Mesothelial cell of epicardium (in vitro differentiated cells): ENCODE measurements around the gene MAP4K1. TPM values are rescaled to one million over a fixed set of nuclear protein-coding genes. Genes with fewer than 3 reads are reported as not detected.

ENCODE experiments used
- DNase-seq, 2 experiments: peaks; one replicate each; pipeline ENCODE4 v3.0.0; 2021; ENCODE audit warnings: low spot score in 2 of 2; ENCODE audit not compliant: unreplicated experiment in 2 of 2
- H3K27ac Mint-ChIP-seq: 2 replicates; pipeline ENCODE4 v1.8.0; 2021; ENCODE audit warnings: mixed read lengths
- H3K27me3 Mint-ChIP-seq: 2 replicates; pipeline ENCODE4 v1.8.0; 2021; ENCODE audit warnings: low read depth, mixed read lengths
- H3K36me3 Mint-ChIP-seq: 2 replicates; pipeline ENCODE4 v1.8.0; 2021; ENCODE audit warnings: mixed read lengths
- H3K4me1 Mint-ChIP-seq: 2 replicates; pipeline ENCODE4 v1.8.0; 2021; ENCODE audit warnings: mixed read lengths
- H3K4me3 Mint-ChIP-seq: 2 replicates; pipeline ENCODE4 v1.8.0; 2021; ENCODE audit warnings: mild to moderate bottlenecking, moderate library complexity, mixed read lengths
- H3K9me3 Mint-ChIP-seq: 2 replicates; pipeline ENCODE4 v1.8.0; 2021; ENCODE audit warnings: mixed read lengths
- total RNA-seq: library from RNA; stranded (reverse); gene quantifications from 3 replicates; pipeline ENCODE4 v1.2.1, GENCODE V29; 2021
- TF ChIP-seq, protein P1 (sequence below): fragments of 200-600 bp; sonication (generic); IDR thresholded peaks from one replicate; pipeline ENCODE4 v1.5.0; 2021; ENCODE audit warnings: antibody characterized with exemption; ENCODE audit not compliant: unreplicated experiment

Gene MAP4K1
- total RNA-seq, 1 donor from 2014 or later, result 5.6 TPM

DNA sequence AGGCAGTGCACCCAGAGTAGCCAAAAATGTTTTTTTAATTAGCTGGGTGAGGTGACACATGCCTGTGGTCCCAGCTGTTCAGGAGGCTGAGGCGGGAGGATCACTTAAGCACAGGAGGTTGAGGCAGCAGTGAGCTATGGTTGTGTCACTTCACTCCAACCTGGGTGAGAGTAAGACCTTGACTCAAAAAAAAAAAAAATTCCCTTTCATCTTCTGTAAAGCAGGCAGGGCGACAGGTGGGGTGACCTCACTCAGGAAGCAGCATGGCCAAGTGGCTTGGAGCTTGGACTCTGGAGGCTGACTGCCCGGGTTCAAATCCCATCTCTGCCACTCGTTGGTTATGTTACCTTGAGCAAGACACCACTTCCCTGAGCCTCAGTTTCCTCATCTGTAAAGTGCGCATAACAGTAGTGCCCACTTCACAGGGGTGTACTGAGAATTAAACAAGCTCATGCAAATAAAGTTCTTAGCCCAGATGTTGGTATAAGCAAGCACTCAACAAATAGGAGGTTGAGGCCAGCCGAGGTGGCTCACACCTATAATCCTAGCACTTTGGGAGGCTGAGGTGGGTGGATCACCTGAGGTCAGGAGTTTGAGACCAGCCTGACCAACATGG, 48.3 kb downstream of the MAP4K1 start:
- DNase-seq, result no peak
- Mint-ChIP-seq H3K9me3 (no peaks in the 10 kb centered on the region), H3K27me3 (no peaks in the 10 kb centered on the region), H3K4me3 (no peak overlapping the region), H3K4me1 (no peaks in the 10 kb centered on the region), H3K27ac (no peak overlapping the region), H3K36me3 (no peaks in the 10 kb centered on the region)
- TF ChIP-seq, protein P1, sequence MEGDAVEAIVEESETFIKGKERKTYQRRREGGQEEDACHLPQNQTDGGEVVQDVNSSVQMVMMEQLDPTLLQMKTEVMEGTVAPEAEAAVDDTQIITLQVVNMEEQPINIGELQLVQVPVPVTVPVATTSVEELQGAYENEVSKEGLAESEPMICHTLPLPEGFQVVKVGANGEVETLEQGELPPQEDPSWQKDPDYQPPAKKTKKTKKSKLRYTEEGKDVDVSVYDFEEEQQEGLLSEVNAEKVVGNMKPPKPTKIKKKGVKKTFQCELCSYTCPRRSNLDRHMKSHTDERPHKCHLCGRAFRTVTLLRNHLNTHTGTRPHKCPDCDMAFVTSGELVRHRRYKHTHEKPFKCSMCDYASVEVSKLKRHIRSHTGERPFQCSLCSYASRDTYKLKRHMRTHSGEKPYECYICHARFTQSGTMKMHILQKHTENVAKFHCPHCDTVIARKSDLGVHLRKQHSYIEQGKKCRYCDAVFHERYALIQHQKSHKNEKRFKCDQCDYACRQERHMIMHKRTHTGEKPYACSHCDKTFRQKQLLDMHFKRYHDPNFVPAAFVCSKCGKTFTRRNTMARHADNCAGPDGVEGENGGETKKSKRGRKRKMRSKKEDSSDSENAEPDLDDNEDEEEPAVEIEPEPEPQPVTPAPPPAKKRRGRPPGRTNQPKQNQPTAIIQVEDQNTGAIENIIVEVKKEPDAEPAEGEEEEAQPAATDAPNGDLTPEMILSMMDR, result no peak

DNA sequence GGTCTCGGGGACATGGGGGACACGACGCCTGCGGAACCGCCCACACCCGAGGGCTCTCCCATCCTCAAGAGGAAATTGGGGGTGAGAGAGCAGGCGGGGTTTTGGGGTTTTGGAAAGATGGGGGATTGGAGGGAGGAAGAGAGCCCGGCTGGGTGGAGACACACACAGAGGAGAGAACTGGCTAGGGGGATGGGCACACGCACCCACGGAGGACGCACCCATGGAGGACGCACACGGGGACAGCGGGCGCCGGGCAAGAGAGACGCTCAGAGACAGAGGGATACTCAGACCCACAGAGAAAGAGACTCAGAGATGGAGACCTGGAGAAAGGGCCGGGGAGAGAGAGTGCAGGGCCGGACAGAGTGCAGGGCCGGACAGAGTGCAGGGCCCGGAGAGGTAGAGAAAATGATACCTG, 52.1 kb downstream of the MAP4K1 start:
- H3K9me3 Mint-ChIP-seq, result no peaks in the 10 kb centered on the region
- DNase-seq, result no peak
- no peak overlapping the region for H3K27ac Mint-ChIP-seq
- no peak overlapping the region for H3K4me3 Mint-ChIP-seq
- H3K4me1 Mint-ChIP-seq, result no peaks in the 10 kb centered on the region
- TF ChIP-seq, protein P1, result no peak
- H3K36me3 Mint-ChIP-seq, result no peaks in the 10 kb centered on the region
- no peaks in the 10 kb centered on the region for H3K27me3 Mint-ChIP-seq

DNA sequence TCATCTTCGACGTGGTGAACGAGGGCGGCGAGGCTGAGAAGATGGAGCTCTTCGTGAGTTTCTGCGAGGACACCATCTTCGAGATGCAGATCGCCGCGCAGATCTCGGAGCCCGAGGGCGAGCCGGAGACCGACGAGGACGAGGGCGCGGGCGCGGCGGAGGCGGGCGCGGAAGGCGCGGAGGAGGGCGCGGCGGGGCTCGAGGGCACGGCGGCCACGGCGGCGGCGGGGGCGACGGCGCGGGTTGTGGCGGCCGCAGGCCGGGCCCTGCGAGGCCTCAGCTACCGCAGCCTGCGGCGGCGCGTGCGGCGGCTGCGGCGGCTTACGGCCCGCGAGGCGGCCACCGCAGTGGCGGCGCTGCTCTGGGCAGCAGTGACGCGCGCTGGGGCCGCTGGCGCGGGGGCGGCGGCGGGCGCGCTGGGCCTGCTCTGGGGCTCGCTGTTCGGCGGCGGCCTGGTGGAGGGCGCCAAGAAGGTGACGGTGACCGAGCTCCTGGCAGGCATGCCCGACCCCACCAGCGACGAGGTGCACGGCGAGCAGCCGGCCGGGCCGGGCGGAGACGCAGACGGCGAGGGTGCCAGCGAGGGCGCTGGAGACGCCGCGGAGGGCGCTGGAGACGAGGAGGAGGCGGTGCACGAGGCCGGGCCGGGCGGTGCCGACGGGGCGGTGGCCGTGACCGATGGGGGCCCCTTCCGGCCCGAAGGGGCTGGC, 52.6 kb downstream of the MAP4K1 start:
- H3K9me3 Mint-ChIP-seq, result no peaks in the 10 kb centered on the region
- no peaks in the 10 kb centered on the region for H3K36me3 Mint-ChIP-seq
- no peaks in the 10 kb centered on the region for H3K27me3 Mint-ChIP-seq
- H3K4me3 Mint-ChIP-seq, result no peak overlapping the region
- no peaks in the 10 kb centered on the region for H3K4me1 Mint-ChIP-seq
- no peak overlapping the region for H3K27ac Mint-ChIP-seq
- no peak for DNase-seq
- TF ChIP-seq, protein P1, result no peak

DNA sequence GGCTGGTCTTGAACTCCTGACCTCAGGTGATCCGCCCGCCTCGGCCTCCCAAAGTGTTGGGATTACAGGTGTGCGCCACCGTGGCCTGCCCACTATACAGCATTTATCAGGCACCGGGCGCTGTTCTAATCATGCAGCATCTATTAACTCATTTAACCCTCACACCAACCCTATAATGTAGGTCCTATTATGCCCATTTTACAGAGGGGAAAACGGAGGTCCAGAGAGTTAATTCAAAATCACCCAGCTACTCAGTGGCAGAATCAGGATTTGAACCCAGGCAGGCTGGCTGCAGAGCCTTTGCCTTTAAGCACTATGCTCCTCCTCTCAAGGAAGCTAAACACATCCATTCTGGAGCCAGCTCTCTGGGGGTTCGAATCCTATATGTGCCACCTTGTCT, 54.3 kb downstream of the MAP4K1 start:
- no peak for DNase-seq
- TF ChIP-seq, protein P1, result no peak
- Mint-ChIP-seq H3K4me1 (peaks cover 5% of the 10 kb centered on the region), H3K36me3 (no peaks in the 10 kb centered on the region), H3K4me3 (no peak overlapping the region), H3K27ac (no peak overlapping the region), H3K27me3 (no peaks in the 10 kb centered on the region), H3K9me3 (no peaks in the 10 kb centered on the region)

DNA sequence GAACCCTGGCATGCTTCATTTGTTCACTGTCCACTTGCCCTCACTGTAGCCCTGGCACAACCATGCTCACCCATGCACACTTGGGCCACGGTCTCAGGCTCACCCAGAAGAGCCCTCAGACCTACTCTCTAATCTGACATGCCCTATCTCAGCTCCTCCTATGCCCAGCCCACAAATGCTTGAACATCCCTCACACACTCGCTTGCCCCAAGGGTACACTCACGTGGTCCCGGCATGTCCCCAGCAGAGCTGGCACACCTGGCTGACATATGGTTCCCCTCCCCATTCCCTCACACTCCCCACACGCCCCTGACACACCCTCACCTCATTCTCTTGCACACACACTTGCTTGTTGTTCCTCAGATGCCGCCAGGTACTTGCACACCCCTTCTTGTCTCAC, 55.7 kb downstream of the MAP4K1 start:
- Mint-ChIP-seq H3K27ac (no peak overlapping the region), H3K36me3 (no peaks in the 10 kb centered on the region), H3K9me3 (no peaks in the 10 kb centered on the region), H3K4me1 (peaks cover 5% of the 10 kb centered on the region), H3K4me3 (no peak overlapping the region), H3K27me3 (no peaks in the 10 kb centered on the region)
- no peak for DNase-seq
- TF ChIP-seq, protein P1, result no peak
